Right lung (tissue), 10 donors: ENCODE measurements around the gene MKRN3. TPM values are rescaled to one million over a fixed set of nuclear protein-coding genes. Genes with fewer than 3 reads are reported as not detected.

ENCODE experiments used
- DNase-seq, 2 donors: peaks; one replicate each; pipeline ENCODE4 v3.0.0-alpha.2; 2013
- long read RNA-seq, 8 donors: transcript quantifications; one replicate each; lab custom pipeline, GENCODE V29; 2026
- polyA plus RNA-seq, 5 donors: library from polyadenylated mRNA; unstranded; fragments of 120-200 nt; gene quantifications; one replicate each; pipeline versions ENCODE4 v1.2.1 to v1.2.3, GENCODE V29; 2013; ENCODE audit warnings: inconsistent platforms in 1 of 5, low replicate concordance in 1 of 5; ENCODE audit not compliant: insufficient read length in 5 of 5, insufficient read depth in 1 of 5

The MKRN3 gene
- 10 to 100 TPM in 1 of 5 donors, 1 to 10 TPM in 2, under 1 TPM in 2; 0.27 to 12.3 (median 1.3) TPM for polyA plus RNA-seq
- long read RNA-seq, donor 1, partial matches to known transcripts = 0 of 4 reads
- long read RNA-seq, donor 1, other reads (novel, unspliced or antisense) = 0 of 4 reads
- long read RNA-seq, donor 2, partial matches to known transcripts = 0 of 3 reads
- long read RNA-seq, donor 2, other reads (novel, unspliced or antisense) = 0 of 3 reads
- long read RNA-seq, donor 3 = 0 reads
- long read RNA-seq, donor 4 = 0 reads
- long read RNA-seq, donor 5 = 0 reads
- long read RNA-seq, donor 6, partial matches to known transcripts = 0 of 1 reads
- long read RNA-seq, donor 6, other reads (novel, unspliced or antisense) = 0 of 1 reads
- long read RNA-seq, donor 7, partial matches to known transcripts = 0 of 2 reads
- long read RNA-seq, donor 7, other reads (novel, unspliced or antisense) = 0 of 2 reads
- long read RNA-seq, donor 8, partial matches to known transcripts = 0 of 1 reads
- long read RNA-seq, donor 8, other reads (novel, unspliced or antisense) = 0 of 1 reads

DNA sequence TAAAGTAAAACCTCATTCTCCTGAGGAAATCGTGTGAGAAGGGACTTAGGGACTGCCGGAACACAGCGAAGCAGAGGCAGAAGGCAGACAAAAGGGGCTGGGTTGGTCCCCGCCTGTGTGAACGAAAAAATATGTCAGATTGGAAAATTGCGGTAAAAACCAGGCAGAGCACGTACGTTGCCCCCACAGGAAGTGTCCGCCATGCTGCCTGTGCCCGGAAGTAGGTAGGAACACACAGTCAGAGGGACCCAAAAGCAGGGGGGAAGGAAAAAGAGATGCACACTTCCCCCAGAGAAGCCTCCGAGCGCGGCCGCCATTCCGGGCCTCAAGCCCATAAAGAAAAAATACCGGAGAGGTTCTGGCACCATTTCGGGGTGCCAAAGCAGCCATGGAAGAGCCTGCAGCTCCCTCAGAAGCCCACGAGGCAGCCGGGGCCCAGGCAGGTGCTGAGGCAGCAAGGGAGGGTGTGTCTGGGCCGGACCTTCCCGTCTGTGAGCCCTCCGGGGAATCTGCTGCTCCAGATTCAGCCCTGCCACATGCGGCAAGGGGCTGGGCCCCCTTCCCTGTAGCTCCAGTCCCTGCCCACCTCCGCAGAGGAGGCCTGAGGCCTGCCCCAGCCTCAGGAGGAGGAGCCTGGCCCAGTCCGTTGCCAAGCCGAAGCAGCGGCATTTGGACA, at the start of gene MKRN3:
MKRN3 (plus strand) TSS at position 280 of the 676 bp plus-strand sequence; CDS start at position 389, 109 bp downstream.
- peak in 1 of 2 donors; percentile 83 for DNase-seq

DNA sequence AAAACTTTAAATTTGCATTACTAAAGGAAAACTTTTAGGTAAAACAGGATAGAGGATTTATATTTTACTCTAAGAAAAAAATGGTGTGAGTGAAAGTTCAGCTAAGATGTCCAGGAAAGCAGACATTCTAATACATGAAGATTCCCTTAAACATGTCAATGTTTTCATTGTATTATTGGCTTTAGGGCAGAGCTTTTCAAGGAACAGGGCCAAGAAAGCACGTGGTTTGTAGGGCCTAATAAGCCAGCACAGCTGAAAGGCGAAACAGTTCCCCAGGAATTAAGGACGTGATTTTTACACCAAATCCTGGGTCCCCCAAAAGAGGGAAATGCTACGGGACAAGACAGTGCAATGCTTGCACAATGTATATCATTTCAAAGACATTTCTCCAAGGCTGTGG, 48.6 kb upstream of the MKRN3 start:
- no peak for DNase-seq

- DNase-seq = no peak
Observed at GRCh38 chr15:23518104-23518503, 47.4 kb upstream of the MKRN3 start.

GRCh38 chr15:23524816-23525215, 40.7 kb upstream of the MKRN3 start:
- DNase-seq = no peak

DNA sequence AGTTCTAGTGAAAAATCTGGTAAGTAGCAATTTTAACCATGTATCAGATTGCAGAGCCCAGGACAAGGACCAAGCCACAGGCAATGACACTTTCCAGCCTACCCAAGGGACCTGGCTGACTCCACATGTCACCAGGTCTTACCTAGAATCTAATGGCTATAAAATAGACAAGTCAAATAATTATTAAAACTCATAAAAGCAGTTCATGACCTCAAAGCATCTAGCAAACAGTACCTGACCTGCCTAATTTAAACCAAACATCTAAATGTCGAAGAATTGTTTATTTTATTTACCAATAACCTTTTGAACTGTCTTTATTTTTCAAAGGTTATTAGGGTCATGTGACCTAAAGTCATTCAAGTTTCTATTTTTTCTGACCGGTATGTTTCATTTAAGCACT, 35.6 kb upstream of the MKRN3 start:
- DNase-seq = no peak

GRCh38 chr15:23532024-23532423, 33.5 kb upstream of the MKRN3 start:
- DNase-seq = peak in 1 of 2 donors; percentile 20

DNA sequence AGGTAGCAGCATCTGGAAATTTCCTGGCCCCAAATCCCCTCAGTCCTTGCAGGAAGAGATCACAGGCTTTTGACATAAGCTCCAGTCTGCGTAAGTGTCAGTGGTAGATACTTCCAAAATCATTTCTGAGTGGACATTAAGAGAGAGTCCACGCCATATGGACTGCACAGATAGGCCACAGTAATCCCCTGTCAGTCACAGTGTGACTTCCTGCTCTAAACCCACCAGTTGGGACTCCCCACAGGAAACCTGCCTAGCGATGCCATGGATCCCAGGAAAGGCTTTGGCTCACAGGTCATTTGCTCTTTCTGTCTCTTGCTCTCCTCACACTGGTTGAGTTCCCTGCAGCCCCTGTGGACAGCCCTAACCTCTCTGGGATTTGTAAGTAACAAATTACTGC, 28.8 kb upstream of the MKRN3 start:
- DNase-seq = no peak

GRCh38 chr15:23538648-23539047, 26.8 kb upstream of the MKRN3 start:
- no peak for DNase-seq

- DNase-seq = no peak
Observed at GRCh38 chr15:23539892-23540291, 25.6 kb upstream of the MKRN3 start.

DNA sequence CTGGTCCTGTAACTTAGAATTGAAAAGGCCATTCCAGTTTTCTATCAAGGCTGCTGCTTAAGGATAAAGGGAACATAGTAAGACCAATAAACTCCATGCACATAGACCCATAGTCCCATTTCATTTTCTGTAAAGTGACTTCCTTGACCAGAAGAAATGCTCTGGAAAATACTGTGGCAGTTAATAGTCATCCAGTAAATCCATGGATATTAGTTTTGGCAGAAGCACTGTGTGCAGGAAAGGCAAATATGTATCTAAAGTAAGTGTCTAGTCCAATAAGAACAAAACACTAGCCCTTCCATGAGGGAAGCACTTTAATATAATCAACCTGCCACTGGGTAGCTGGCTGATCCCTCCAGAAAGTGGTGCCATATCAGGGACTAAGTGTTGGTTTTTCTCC, 19.3 kb upstream of the MKRN3 start:
- no peak for DNase-seq

DNA sequence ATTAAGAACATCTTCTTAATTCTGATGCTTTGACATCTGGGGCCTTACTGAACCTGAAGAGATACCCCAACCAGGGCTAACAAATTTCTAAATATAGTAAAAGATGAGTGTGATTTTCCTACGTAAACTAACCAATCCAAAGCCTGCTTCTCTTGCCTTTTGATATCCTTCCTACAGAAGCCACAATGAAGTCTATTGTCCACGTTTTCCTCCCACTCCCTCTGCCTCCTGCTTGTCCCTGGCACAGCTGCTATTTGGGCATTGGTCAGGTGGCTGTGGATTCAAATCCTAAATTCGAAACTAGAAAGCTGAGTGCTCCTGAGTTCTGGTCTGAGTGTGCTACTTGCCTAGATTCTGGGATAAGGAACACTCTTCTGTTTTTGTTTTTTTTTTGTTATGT, 17.4 kb upstream of the MKRN3 start:
- DNase-seq = no peak

DNA sequence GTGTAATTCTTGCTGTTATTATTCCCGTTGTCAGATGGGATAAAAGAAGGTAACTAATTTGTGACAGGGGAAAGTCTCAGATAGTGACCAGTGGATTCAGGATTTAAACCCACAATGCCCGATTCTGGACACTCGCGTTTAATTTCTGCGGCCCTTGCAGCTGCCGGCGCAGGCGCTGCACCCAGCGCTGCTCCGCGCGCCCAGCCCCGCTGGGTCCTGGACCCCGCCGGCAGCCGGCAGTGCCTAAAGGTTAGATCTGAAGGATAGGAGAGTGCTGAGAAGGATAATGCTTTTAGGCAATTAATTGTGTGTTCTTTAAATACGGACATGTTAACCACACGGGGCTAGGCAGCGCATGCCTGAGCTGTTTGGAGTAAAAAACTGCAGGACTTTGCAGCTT, 3.6 kb upstream of the MKRN3 start:
- no peak for DNase-seq

- peak in 1 of 2 donors; percentile 31 for DNase-seq
Observed at GRCh38 chr15:23564821-23565394, 566 bp upstream of the MKRN3 start.

GRCh38 chr15:23566071-23566554, 639 bp downstream of the MKRN3 start:
- DNase-seq = peak in 1 of 2 donors; percentile 41

- DNase-seq = no peak
Observed at GRCh38 chr15:23566651-23567050, 1.2 kb downstream of the MKRN3 start.

DNA sequence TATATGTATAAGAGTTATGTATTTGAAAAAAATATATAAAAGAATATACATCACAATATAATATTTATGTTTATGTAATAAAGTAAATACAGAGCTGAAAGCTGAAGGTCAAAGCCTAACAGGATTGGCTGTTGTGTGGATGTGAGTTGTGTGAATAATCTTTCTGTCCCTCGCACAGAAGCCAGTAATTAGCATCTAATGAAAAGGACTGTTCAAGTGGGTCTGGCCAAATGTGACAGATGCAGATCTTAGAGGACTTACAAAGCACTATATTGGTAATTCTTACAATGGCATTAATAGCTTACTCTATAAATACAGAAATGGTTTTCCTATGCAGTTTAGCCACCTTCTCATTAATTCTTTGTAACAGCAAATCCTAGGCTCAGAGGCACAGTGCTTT, 2.4 kb downstream of the MKRN3 start:
- no peak for DNase-seq

- DNase-seq = no peak
Observed at GRCh38 chr15:23569151-23569925, 3.9 kb downstream of the MKRN3 start.

DNA sequence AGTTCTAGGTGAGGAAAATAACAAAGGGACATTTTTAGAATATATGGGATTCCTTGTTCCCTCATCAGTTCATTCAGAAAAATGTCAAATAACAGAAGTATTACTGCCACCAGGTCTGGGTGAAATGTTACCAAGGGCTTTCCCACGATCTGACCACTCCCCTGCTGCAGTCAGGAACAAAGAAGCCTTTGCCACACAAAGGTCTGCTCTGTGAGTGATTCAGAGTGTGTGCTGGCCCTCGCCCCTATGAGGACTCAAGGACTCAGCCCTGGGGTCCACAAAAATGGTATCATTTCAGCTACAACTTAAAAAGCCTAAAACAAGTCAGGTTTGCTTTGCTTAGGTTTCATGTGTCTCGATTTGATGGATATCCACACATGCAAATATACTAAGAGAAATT, 5.0 kb downstream of the MKRN3 start:
- no peak for DNase-seq

DNA sequence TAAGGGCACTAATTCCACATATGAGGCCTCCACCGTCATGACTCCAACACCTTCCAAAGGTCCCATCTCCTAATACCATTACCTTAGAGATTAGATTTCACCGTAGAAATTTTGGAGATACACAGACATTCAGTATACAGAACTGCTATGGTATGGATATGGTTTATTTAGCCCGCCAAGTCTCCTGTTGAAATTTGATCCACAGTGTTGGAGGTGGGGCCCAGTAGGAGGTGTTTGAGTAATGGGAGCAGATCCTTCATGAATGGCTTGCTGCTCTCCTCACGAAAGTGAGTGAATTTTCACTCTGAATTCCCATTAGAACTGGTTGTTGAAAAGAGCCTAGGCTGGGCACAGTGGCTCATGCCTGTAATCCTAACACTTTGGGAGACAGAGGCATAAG, 7.4 kb downstream of the MKRN3 start:
- no peak for DNase-seq

GRCh38 chr15:23574742-23575141, 9.3 kb downstream of the MKRN3 start:
- DNase-seq = no peak

- no peak for DNase-seq
Observed at GRCh38 chr15:23576061-23576460, 10.6 kb downstream of the MKRN3 start.
